ENCODE measurements around the gene RAD51B. TPM values are rescaled to one million over a fixed set of nuclear protein-coding genes. Genes with fewer than 3 reads are reported as not detected.
"Not testable (repeated sequence)": the region's sequence is repeated elsewhere in the genome, so short reads cannot be mapped to it uniquely, and the experiment has no call there.

Gene RAD51B
- total RNA-seq, 6 experiments from 2014 or later = 2.7 to 5.8 (median 4.3) TPM

- Histone ChIP-seq H3K36me3 (no peaks in the 10 kb centered on the region), H3K27me3 (no peaks in the 10 kb centered on the region), H3K9me3 (no peaks in the 10 kb centered on the region), H3K4me1 (no peaks in the 10 kb centered on the region), H3K4me3 (no peak overlapping the region), H3K27ac (no peak overlapping the region)
- WGBS (ENCODE audit: insufficient coverage, low coverage, low lambda C conversion rate, missing lambda C conversion rate) = 85% methylated on average over 4 of the region's 4 CpGs
- no peak for DNase-seq
- intact Hi-C loops (cut with DNase I) = no loop called here
- no peak for TF ChIP-seq POLR2A (IDR thresholded peaks at IDR 0.05)
- TF ChIP-seq CTCF (IDR thresholded peaks at IDR 0.05) = no peak
- ATAC-seq = no peak
Measured at GRCh38 chr14:68297039-68297438, 477.5 kb downstream of the RAD51B start.

GRCh38 chr14:68297876-68298468 is 478.4 kb downstream of the RAD51B start:
- WGBS (ENCODE audit: insufficient coverage, low coverage, low lambda C conversion rate, missing lambda C conversion rate) = 83% methylated on average over 4 of the region's 4 CpGs
- ATAC-seq (peak; percentile 41 to 64 (median 53)), DNase-seq (no peak)
- H3K4me1 ChIP-seq = no peaks in the 10 kb centered on the region
- H3K9me3 ChIP-seq = no peaks in the 10 kb centered on the region
- TF ChIP-seq POLR2A (IDR thresholded peaks at IDR 0.05) (no peak), CTCF (IDR thresholded peaks at IDR 0.05) (peak; percentile 22 to 39 (median 34))
- H3K27me3 ChIP-seq = no peaks in the 10 kb centered on the region
- no peak overlapping the region for H3K4me3 ChIP-seq
- H3K27ac ChIP-seq = no peak overlapping the region
- intact Hi-C loops (cut with DNase I) = no loop called here
- H3K36me3 ChIP-seq = no peaks in the 10 kb centered on the region

- H3K27me3 ChIP-seq = no peaks in the 10 kb centered on the region
- no peaks in the 10 kb centered on the region for H3K4me1 ChIP-seq
- intact Hi-C loops (cut with DNase I) = no loop called here
- H3K27ac ChIP-seq = no peak overlapping the region
- ATAC-seq = no peak
- H3K9me3 ChIP-seq = no peaks in the 10 kb centered on the region
- TF ChIP-seq POLR2A (IDR thresholded peaks at IDR 0.05) = no peak
- no peak for TF ChIP-seq CTCF (IDR thresholded peaks at IDR 0.05)
- DNase-seq = no peak
- WGBS (ENCODE audit: insufficient coverage, low coverage, low lambda C conversion rate, missing lambda C conversion rate) = 97% methylated on average over 4 of the region's 4 CpGs
- no peaks in the 10 kb centered on the region for H3K36me3 ChIP-seq
- H3K4me3 ChIP-seq = no peak overlapping the region
Measured at GRCh38 chr14:68300608-68301007, 481.0 kb downstream of the RAD51B start.

GRCh38 chr14:68301219-68301618 is 481.6 kb downstream of the RAD51B start:
- H3K9me3 ChIP-seq = no peaks in the 10 kb centered on the region

GRCh38 chr14:68302938-68303337 is 483.4 kb downstream of the RAD51B start:
- H3K27ac ChIP-seq; intact Hi-C loops (cut with DNase I): not testable (repeated sequence)
- 100% methylated on average over 2 of the region's 2 CpGs for WGBS (ENCODE audit: insufficient coverage, low coverage, low lambda C conversion rate, missing lambda C conversion rate)

More at GRCh38 chr14:68301219-68301618, 481.6 kb downstream of the RAD51B start:
- H3K4me3 ChIP-seq = no peak overlapping the region
- peaks cover 0 to 3% (median 0%) of the 10 kb centered on the region in 4 donors for H3K4me1 ChIP-seq
- H3K27ac ChIP-seq = no peak overlapping the region
- WGBS (ENCODE audit: insufficient coverage, low coverage, low lambda C conversion rate, missing lambda C conversion rate) = 63% methylated on average over 1 of the region's 1 CpG
- intact Hi-C loops (cut with DNase I) = no loop called here
- DNase-seq (no peak), ATAC-seq (peak in 1 of 4 donors; percentile 36)
- no peak for TF ChIP-seq CTCF (IDR thresholded peaks at IDR 0.05)
- TF ChIP-seq POLR2A (IDR thresholded peaks at IDR 0.05) = no peak
- no peaks in the 10 kb centered on the region for H3K27me3 ChIP-seq
- H3K36me3 ChIP-seq = no peaks in the 10 kb centered on the region

More at GRCh38 chr14:68302938-68303337, 483.4 kb downstream of the RAD51B start:
- H3K4me3 ChIP-seq, H3K9me3 ChIP-seq, H3K36me3 ChIP-seq, H3K27me3 ChIP-seq, DNase-seq, ATAC-seq: not testable (repeated sequence)
- H3K4me1 ChIP-seq = peaks cover 0 to 19% (median 3%) of the 10 kb centered on the region in 4 donors
